CD14-positive monocyte (primary cell): Measurements from ENCODE around the gene SAMD4B. TPM values are rescaled to one million over a fixed set of nuclear protein-coding genes. Genes with fewer than 3 reads are reported as not detected.

ENCODE experiments used
- DNase-seq, 3 donors: peaks; one replicate each; pipeline ENCODE4 v3.0.0-alpha.2; 2011 to 2022
- H2AFZ ChIP-seq: 2 replicates; pipeline ENCODE4 v1.6.0; 2012; ENCODE audit warnings: mild to moderate bottlenecking, low read depth, low read length, inconsistent platforms; ENCODE audit not compliant: insufficient read depth, poor library complexity, severe bottlenecking
- H3K27ac ChIP-seq, 2 donors: 1 replicate in 1 of 2; 2 replicates in 1 of 2; pipeline ENCODE4 v1.5.1; 2012 to 2013; ENCODE audit warnings: low read length in 2 of 2, control low read depth in 1 of 2, inconsistent platforms in 1 of 2, low read depth in 1 of 2, mild to moderate bottlenecking in 1 of 2
- H3K27me3 ChIP-seq, 2 donors: one replicate each; pipeline versions ENCODE4 v1.6.0 to v1.6.1; 2011 to 2013; ENCODE audit warnings: low read length in 2 of 2; ENCODE audit not compliant: control insufficient read depth in 2 of 2, insufficient read depth in 2 of 2
- H3K36me3 ChIP-seq, 2 donors: replicated peaks in 1 of 2; 1 replicate in 1 of 2; 2 replicates in 1 of 2; pipeline versions ENCODE4 v1.5.1 to v1.6.1; 2012 to 2013; ENCODE audit warnings: low read length in 2 of 2, control low read depth in 1 of 2, inconsistent platforms in 1 of 2, mild to moderate bottlenecking in 1 of 2; ENCODE audit not compliant: insufficient read depth in 2 of 2, control insufficient read depth in 1 of 2
- H3K4me1 ChIP-seq, 2 donors: 1 replicate in 1 of 2; 2 replicates in 1 of 2; pipeline versions ENCODE4 v1.5.1 to v1.6.1; 2012 to 2013; ENCODE audit warnings: low read length in 2 of 2, control low read depth in 1 of 2, inconsistent platforms in 1 of 2, mild to moderate bottlenecking in 1 of 2, moderate library complexity in 1 of 2; ENCODE audit not compliant: insufficient read depth in 2 of 2, control insufficient read depth in 1 of 2
- H3K4me2 ChIP-seq: replicated peaks from 2 replicates; pipeline ENCODE3; 2012; ENCODE audit warnings: low read length, moderate library complexity, mild to moderate bottlenecking; ENCODE audit not compliant: poor library complexity, severe bottlenecking; ENCODE audit errors: extremely low read depth
- H3K4me3 ChIP-seq, 3 experiments: fragments of 200-600 bp in 1 of 3; sonication (generic) in 1 of 3; replicated peaks in 1 of 3; 1 replicate in 2 of 3; 2 replicates in 1 of 3; pipeline ENCODE4 v1.5.1; 2011 to 2013; ENCODE audit warnings: low read length in 3 of 3, mild to moderate bottlenecking in 3 of 3, control low read depth in 2 of 3, low read depth in 2 of 3, inconsistent platforms in 1 of 3, moderate library complexity in 1 of 3
- H3K79me2 ChIP-seq: 2 replicates; pipeline ENCODE4 v1.6.0; 2012; ENCODE audit warnings: mild to moderate bottlenecking, control low read depth, inconsistent platforms, low read length, moderate library complexity; ENCODE audit not compliant: insufficient read depth
- H3K9ac ChIP-seq: 2 replicates; pipeline ENCODE4 v1.6.0; 2017; ENCODE audit warnings: low read length, mild to moderate bottlenecking; ENCODE audit not compliant: insufficient read depth, poor library complexity, severe bottlenecking
- H3K9me3 ChIP-seq, 2 donors: replicated peaks in 1 of 2; 1 replicate in 1 of 2; 2 replicates in 1 of 2; pipeline versions ENCODE4 v1.5.1 to v1.6.1; 2012 to 2013; ENCODE audit warnings: low read length in 2 of 2, control low read depth in 1 of 2; ENCODE audit not compliant: control insufficient read depth in 1 of 2, insufficient read depth in 1 of 2
- H4K20me1 ChIP-seq: 2 replicates; pipeline ENCODE4 v1.6.0; 2012; ENCODE audit warnings: mild to moderate bottlenecking, low read length, control low read depth, moderate library complexity; ENCODE audit not compliant: insufficient read depth
- H3K27ac Mint-ChIP-seq, 7 donors: one replicate each; pipeline ENCODE4 v1.8.0; 2020; ENCODE audit warnings: mild to moderate bottlenecking in 7 of 7, mixed read lengths in 7 of 7, moderate library complexity in 6 of 7, inconsistent platforms in 2 of 7
- H3K27me3 Mint-ChIP-seq, 3 donors: one replicate each; pipeline ENCODE4 v1.8.0; 2021 to 2022; ENCODE audit warnings: low read depth in 3 of 3, mild to moderate bottlenecking in 3 of 3, mixed read lengths in 3 of 3, moderate library complexity in 3 of 3, inconsistent platforms in 1 of 3
- H3K36me3 Mint-ChIP-seq, 2 donors: one replicate each; pipeline ENCODE4 v1.8.0; 2020; ENCODE audit warnings: mixed read lengths in 2 of 2, inconsistent platforms in 1 of 2, mild to moderate bottlenecking in 1 of 2
- H3K4me1 Mint-ChIP-seq: one replicate; pipeline ENCODE4 v1.8.0; 2020; ENCODE audit warnings: mild to moderate bottlenecking, mixed read lengths
- H3K4me3 Mint-ChIP-seq, 2 donors: one replicate each; pipeline ENCODE4 v1.8.0; 2020; ENCODE audit warnings: mild to moderate bottlenecking in 2 of 2, mixed read lengths in 2 of 2, moderate library complexity in 1 of 2
- H3K9me3 Mint-ChIP-seq, 7 donors: one replicate each; pipeline ENCODE4 v1.8.0; 2020 to 2022; ENCODE audit warnings: mixed read lengths in 7 of 7, mild to moderate bottlenecking in 6 of 7, moderate library complexity in 6 of 7, inconsistent platforms in 2 of 7
- CTCF ChIP-seq: fragments of 200-600 bp; IDR thresholded peaks from one replicate; pipeline ENCODE4 v1.8.0; 2022; ENCODE audit warnings: antibody characterized with exemption, mild to moderate bottlenecking
- WGBS: methylation state at CpG from one replicate; pipeline ENCODE4 v1.1.5; 2013; ENCODE audit warnings: missing lambda C conversion rate; ENCODE audit not compliant: insufficient coverage; 5-methylcytosine and 5-hydroxymethylcytosine counted together
- intact Hi-C, 2 donors: fragments of 100-400 bp; cut with micrococcal nuclease; formaldehyde crosslinking; loops; one replicate each; pipeline versions ENCODE4 v1.15.0 to v1.15.1; 2023
- polyA plus RNA-seq, 3 donors: library from polyadenylated mRNA; depleted of rRNA in 1 of 3; unstranded in 2 of 3; stranded (reverse) in 1 of 3; fragments of 300-500 nt in 2 of 3; fragments of >200 nt in 1 of 3; fragmentation: Illumina TruSeq in 2 of 3; gene quantifications; 1 replicate in 2 of 3; 2 replicates in 1 of 3; pipeline ENCODE4 v1.2.3, GENCODE V29; 2012 to 2021

Gene SAMD4B
- polyA plus RNA-seq, 3 donors, result 4.5 to 56.6 (median 5.6) TPM

- peak; percentile 94 for TF ChIP-seq CTCF
- peaks cover 49% of the 10 kb centered on the region for H3K4me1 Mint-ChIP-seq
- peaks cover 19 to 31% of the 10 kb centered on the region in 2 donors for H3K36me3 ChIP-seq
These were observed 55.4 kb downstream of the SAMD4B start for GRCh38 chr19:39397360-39398296.

GRCh38 chr19:39398297-39398864 is 56.2 kb downstream of the SAMD4B start:
- Histone ChIP-seq H3K36me3 (peaks cover 19 to 29% of the 10 kb centered on the region in 2 donors), H3K4me3 (peak overlapping the region; percentile 35 to 63 (median 51)), H4K20me1 (no peaks in the 10 kb centered on the region), H3K9ac (peak overlapping the region; percentile 92), H3K27ac (peak overlapping the region; percentile 97 to 99), H3K4me1 (peaks cover 61 to 63% of the 10 kb centered on the region in 2 donors), H3K9me3 (no peaks in the 10 kb centered on the region), H2AFZ (no peak overlapping the region), H3K79me2 (peaks cover 70% of the 10 kb centered on the region), H3K4me2 (peak overlapping the region; percentile 73), H3K27me3 (no peaks in the 10 kb centered on the region)
- peaks cover 0 to 4% (median 0%) of the 10 kb centered on the region in 7 donors for H3K9me3 Mint-ChIP-seq
- peak overlapping the region; percentile 100 for H3K27ac Mint-ChIP-seq
- peak; percentile 99 to 100 (median 99) for DNase-seq
- 4% methylated on average over 10 of the region's 11 CpGs for WGBS
- H3K27me3 Mint-ChIP-seq, result peaks cover 0 to 5% (median 2%) of the 10 kb centered on the region in 3 donors
- H3K36me3 Mint-ChIP-seq, result peaks cover 29 to 61% of the 10 kb centered on the region in 2 donors
- H3K4me3 Mint-ChIP-seq, result peak overlapping the region; percentile 89 to 93
- TF ChIP-seq CTCF, result no peak
- intact Hi-C loops, result loop anchor here (1.0 to 10.0 kb wide), 3 partner anchors 8 to 136 kb away; partner anchors contain the start of genes EID2B (in 1 of the 2), PLEKHG2 (in 1 of the 2) and ZFP36 (in 1 of the 2)
- peaks cover 49% of the 10 kb centered on the region for H3K4me1 Mint-ChIP-seq

More at GRCh38 chr19:39397360-39398296, 55.4 kb downstream of the SAMD4B start:
- WGBS, result 25% methylated on average over 4 of the region's 17 CpGs
- Mint-ChIP-seq H3K4me3 (peak overlapping the region; percentile 89 to 93), H3K27me3 (peaks cover 0 to 5% (median 0%) of the 10 kb centered on the region in 3 donors), H3K9me3 (peaks cover 0 to 4% (median 0%) of the 10 kb centered on the region in 7 donors), H3K36me3 (peaks cover 31 to 68% of the 10 kb centered on the region in 2 donors), H3K27ac (peak overlapping the region; percentile 100)
- H3K4me1 ChIP-seq, result peaks cover 54 to 57% of the 10 kb centered on the region in 2 donors
- intact Hi-C loops, result loop anchor here (1.0 to 10.0 kb wide), 4 partner anchors 9 to 137 kb away; partner anchors contain the start of genes EID2B (in 1 of the 2), PLEKHG2 (in 1 of the 2) and ZFP36 (in 1 of the 2)
- no peak overlapping the region for H2AFZ ChIP-seq
- peak overlapping the region; percentile 92 for H3K9ac ChIP-seq
- H3K9me3 ChIP-seq, result no peaks in the 10 kb centered on the region
- peak; percentile 94 to 96 (median 95) for DNase-seq
- H3K79me2 ChIP-seq, result peaks cover 68% of the 10 kb centered on the region
- H4K20me1 ChIP-seq, result no peaks in the 10 kb centered on the region
- peak overlapping the region; percentile 97 to 99 for H3K27ac ChIP-seq
- peak overlapping the region; percentile 73 for H3K4me2 ChIP-seq
- H3K4me3 ChIP-seq, result peak overlapping the region; percentile 35 to 63 (median 51)
- no peaks in the 10 kb centered on the region for H3K27me3 ChIP-seq
